ENCODE data around the gene KIF1A. TPM values are rescaled to one million over a fixed set of nuclear protein-coding genes. Genes with fewer than 3 reads are reported as not detected.
"Not testable (repeated sequence)": the region's sequence is repeated elsewhere in the genome, so short reads cannot be mapped to it uniquely, and the experiment has no call there.

KIF1A gene
- total and polyA plus RNA-seq, 2 donors = 1.2 to 5.2 TPM

- not testable (repeated sequence) for H3K36me3 ChIP-seq (ENCODE audit: insufficient read depth); H3K4me3 ChIP-seq (ENCODE audit: low read depth, low read length); DNase-seq (ENCODE audit: extremely low spot score); H3K4me1 ChIP-seq (ENCODE audit: insufficient read depth); H3K27ac ChIP-seq (ENCODE audit: low read depth)
- WGBS = 47% methylated on average over 1 of the region's 2 CpGs
Observed at GRCh38 chr2:240691075-240691427, 129.0 kb downstream of the KIF1A start.

- 73% methylated on average over 6 of the region's 18 CpGs for WGBS
- not testable (repeated sequence) for H3K4me3 ChIP-seq (ENCODE audit: low read depth, low read length); H3K4me1 ChIP-seq (ENCODE audit: insufficient read depth); H3K36me3 ChIP-seq (ENCODE audit: insufficient read depth); H3K27ac ChIP-seq (ENCODE audit: low read depth); DNase-seq (ENCODE audit: extremely low spot score)
Observed at GRCh38 chr2:240690421-240691074, 129.5 kb downstream of the KIF1A start.

GRCh38 chr2:240689975-240690374, 130.0 kb downstream of the KIF1A start:
- WGBS = 62% methylated on average over 11 of the region's 11 CpGs
- Histone ChIP-seq H3K27ac (ENCODE audit: low read depth) (no peak overlapping the region), H3K4me3 (ENCODE audit: low read depth, low read length) (no peak overlapping the region), H3K36me3 (ENCODE audit: insufficient read depth) (no peaks in the 10 kb centered on the region), H3K4me1 (ENCODE audit: insufficient read depth) (no peaks in the 10 kb centered on the region)
- DNase-seq (ENCODE audit: extremely low spot score) = no peak

- no peaks in the 10 kb centered on the region for H3K4me1 ChIP-seq (ENCODE audit: insufficient read depth)
- WGBS = 95% methylated on average over 9 of the region's 9 CpGs
- no peaks in the 10 kb centered on the region for H3K36me3 ChIP-seq (ENCODE audit: insufficient read depth)
- H3K4me3 ChIP-seq (ENCODE audit: low read depth, low read length) = no peak overlapping the region
- no peak for DNase-seq (ENCODE audit: extremely low spot score)
- no peak overlapping the region for H3K27ac ChIP-seq (ENCODE audit: low read depth)
Observed at GRCh38 chr2:240688553-240688919, 131.5 kb downstream of the KIF1A start.

- Histone ChIP-seq H3K4me1 (ENCODE audit: insufficient read depth) (no peaks in the 10 kb centered on the region), H3K4me3 (ENCODE audit: low read depth, low read length) (no peak overlapping the region), H3K27ac (ENCODE audit: low read depth) (no peak overlapping the region), H3K36me3 (ENCODE audit: insufficient read depth) (no peaks in the 10 kb centered on the region)
- WGBS = 85% methylated on average over 14 of the region's 14 CpGs
- no peak for DNase-seq (ENCODE audit: extremely low spot score)
Observed at GRCh38 chr2:240687741-240688552, 132.1 kb downstream of the KIF1A start.

GRCh38 chr2:240687045-240687740, 132.8 kb downstream of the KIF1A start:
- DNase-seq (ENCODE audit: extremely low spot score) = no peak

GRCh38 chr2:240686460-240686859, 133.6 kb downstream of the KIF1A start:
- Histone ChIP-seq H3K4me3 (ENCODE audit: low read depth, low read length) (no peak overlapping the region), H3K4me1 (ENCODE audit: insufficient read depth) (no peaks in the 10 kb centered on the region), H3K27ac (ENCODE audit: low read depth) (no peak overlapping the region), H3K36me3 (ENCODE audit: insufficient read depth) (no peaks in the 10 kb centered on the region)
- 64% methylated on average over 6 of the region's 6 CpGs for WGBS
- no peak for DNase-seq (ENCODE audit: extremely low spot score)

More at GRCh38 chr2:240687045-240687740, 132.8 kb downstream of the KIF1A start:
- H3K27ac ChIP-seq (ENCODE audit: low read depth) = no peak overlapping the region
- no peaks in the 10 kb centered on the region for H3K36me3 ChIP-seq (ENCODE audit: insufficient read depth)
- no peaks in the 10 kb centered on the region for H3K4me1 ChIP-seq (ENCODE audit: insufficient read depth)
- H3K4me3 ChIP-seq (ENCODE audit: low read depth, low read length) = no peak overlapping the region
- whole genome bisulfite sequencing = 72% methylated on average over 20 of the region's 20 CpGs

GRCh38 chr2:240685771-240686371, 134.1 kb downstream of the KIF1A start:
- Histone ChIP-seq H3K27ac (ENCODE audit: low read depth) (no peak overlapping the region), H3K36me3 (ENCODE audit: insufficient read depth) (no peaks in the 10 kb centered on the region), H3K4me3 (ENCODE audit: low read depth, low read length) (no peak overlapping the region), H3K4me1 (ENCODE audit: insufficient read depth) (no peaks in the 10 kb centered on the region)
- no peak for DNase-seq (ENCODE audit: extremely low spot score)
- WGBS = 60% methylated on average over 10 of the region's 10 CpGs

GRCh38 chr2:240683980-240684728, 135.9 kb downstream of the KIF1A start:
- DNase-seq (ENCODE audit: extremely low spot score) = not testable (repeated sequence)
- WGBS = 69% methylated on average over 15 of the region's 15 CpGs

GRCh38 chr2:240683329-240683979, 136.6 kb downstream of the KIF1A start:
- not testable (repeated sequence) for H3K4me3 ChIP-seq (ENCODE audit: low read depth, low read length); DNase-seq (ENCODE audit: extremely low spot score); H3K36me3 ChIP-seq (ENCODE audit: insufficient read depth); H3K27ac ChIP-seq (ENCODE audit: low read depth); H3K4me1 ChIP-seq (ENCODE audit: insufficient read depth)
- WGBS = 69% methylated on average over 4 of the region's 15 CpGs

More at GRCh38 chr2:240683980-240684728, 135.9 kb downstream of the KIF1A start:
- H3K4me3 ChIP-seq (ENCODE audit: low read depth, low read length); H3K36me3 ChIP-seq (ENCODE audit: insufficient read depth); H3K27ac ChIP-seq (ENCODE audit: low read depth); H3K4me1 ChIP-seq (ENCODE audit: insufficient read depth): not testable (repeated sequence)

GRCh38 chr2:240682431-240683224, 137.4 kb downstream of the KIF1A start, which contains the start of gene AQP12B:
AQP12B (minus strand) TSS chr2:240682885; CDS start chr2:240682837, 48 bp downstream.
- H3K36me3 ChIP-seq (ENCODE audit: insufficient read depth); H3K4me3 ChIP-seq (ENCODE audit: low read depth, low read length); H3K4me1 ChIP-seq (ENCODE audit: insufficient read depth); DNase-seq (ENCODE audit: extremely low spot score); H3K27ac ChIP-seq (ENCODE audit: low read depth): not testable (repeated sequence)
- WGBS = 83% methylated on average over 33 of the region's 37 CpGs

- not testable (repeated sequence) for H3K4me1 ChIP-seq (ENCODE audit: insufficient read depth); H3K36me3 ChIP-seq (ENCODE audit: insufficient read depth); H3K4me3 ChIP-seq (ENCODE audit: low read depth, low read length); H3K27ac ChIP-seq (ENCODE audit: low read depth); DNase-seq (ENCODE audit: extremely low spot score)
- WGBS = 45% methylated on average over 2 of the region's 11 CpGs
Observed at GRCh38 chr2:240680185-240680584, 139.8 kb downstream of the KIF1A start.

All from urinary bladder (tissue), 4 donors.